ACC112 (cell line): ENCODE results near the gene RBM43.
A peak's percentile ranks its signal among the peaks of the same experiment; 100 is the strongest.
"Not testable (repeated sequence)": the region's sequence is repeated elsewhere in the genome, so short reads cannot be mapped to it uniquely, and the experiment has no call there.

ENCODE experiments used
- H2AFZ ChIP-seq: fragments of 200-600 bp; sonication (generic); one replicate; pipeline ENCODE4 v1.6.0; 2017; ENCODE audit warnings: antibody characterized with exemption, low read length; ENCODE audit not compliant: unreplicated experiment
- H3K27ac ChIP-seq: fragments of 200-600 bp; sonication (generic); 2 replicates; pipeline ENCODE4 v1.5.1; 2014; ENCODE audit warnings: low read depth, mild to moderate bottlenecking, antibody characterized with exemption, low read length, moderate library complexity
- H3K27me3 ChIP-seq: fragments of 200-600 bp; sonication (generic); 2 replicates; pipeline ENCODE4 v1.6.1; 2014; ENCODE audit warnings: mild to moderate bottlenecking, antibody characterized with exemption, low read length, moderate library complexity, mixed read lengths; ENCODE audit not compliant: insufficient read depth
- H3K36me3 ChIP-seq: fragments of 200-600 bp; sonication (generic); 2 replicates; pipeline ENCODE4 v1.6.1; 2016; ENCODE audit warnings: mild to moderate bottlenecking, antibody characterized with exemption, low read length, moderate library complexity, mixed read lengths; ENCODE audit not compliant: insufficient read depth
- H3K4me1 ChIP-seq: fragments of 200-600 bp; sonication (generic); one replicate; pipeline ENCODE4 v1.6.1; 2016; ENCODE audit warnings: low read length, mixed read lengths; ENCODE audit not compliant: insufficient read depth, unreplicated experiment, control insufficient read depth
- H3K4me3 ChIP-seq: fragments of 200-600 bp; sonication (generic); 2 replicates; pipeline ENCODE4 v1.5.1; 2014; ENCODE audit warnings: mild to moderate bottlenecking, low read depth, low read length
- H3K79me2 ChIP-seq: fragments of 200-600 bp; sonication (generic); one replicate; pipeline ENCODE4 v1.6.0; 2016; ENCODE audit warnings: low read length; ENCODE audit not compliant: control insufficient read depth, unreplicated experiment, insufficient read depth

The RBM43 gene

GRCh38 chr2:151261231-151261976, at the start of gene RBM43:
Gene RBM43 (minus strand): TSS chr2:151261863. CDS start chr2:151261727, 136 bp downstream.
- no peaks in the 10 kb centered on the region for H3K36me3 ChIP-seq
- H3K27me3 ChIP-seq, result no peaks in the 10 kb centered on the region
- peak within 1 kb of the TSS; percentile 86 for H3K27ac ChIP-seq
- peaks cover 8% of the 10 kb centered on the region for H3K4me1 ChIP-seq
- H2AFZ ChIP-seq, result peak within 1 kb of the TSS; percentile 89
- peak within 1 kb of the TSS; percentile 88 for H3K4me3 ChIP-seq
- H3K79me2 ChIP-seq, result peaks cover 9% of the 10 kb centered on the region

DNA sequence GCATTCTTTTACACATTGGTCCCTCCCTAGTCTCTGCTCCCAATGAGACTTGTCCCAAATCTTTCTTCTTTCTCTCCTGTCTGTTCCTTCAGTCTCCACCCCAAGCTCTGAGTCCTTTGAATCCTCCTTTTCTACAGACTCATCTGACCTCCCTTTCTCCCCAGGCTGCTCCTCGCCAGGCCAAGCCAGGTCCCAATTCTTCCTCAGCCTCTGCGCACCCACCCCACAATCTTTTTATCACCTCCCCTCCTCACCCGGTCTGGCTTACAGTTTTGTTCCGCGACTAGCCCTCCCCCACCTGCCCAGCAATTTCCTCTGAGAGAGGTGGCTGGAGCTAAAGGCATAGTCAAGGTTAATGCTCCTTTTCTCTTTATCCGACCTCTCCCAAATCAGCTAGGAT, 48.6 kb upstream of the RBM43 start:
- H3K4me1 ChIP-seq, result peaks cover 10% of the 10 kb centered on the region
- not testable (repeated sequence) for H3K27ac ChIP-seq, H3K27me3 ChIP-seq, H3K79me2 ChIP-seq, H3K4me3 ChIP-seq, H2AFZ ChIP-seq, H3K36me3 ChIP-seq

DNA sequence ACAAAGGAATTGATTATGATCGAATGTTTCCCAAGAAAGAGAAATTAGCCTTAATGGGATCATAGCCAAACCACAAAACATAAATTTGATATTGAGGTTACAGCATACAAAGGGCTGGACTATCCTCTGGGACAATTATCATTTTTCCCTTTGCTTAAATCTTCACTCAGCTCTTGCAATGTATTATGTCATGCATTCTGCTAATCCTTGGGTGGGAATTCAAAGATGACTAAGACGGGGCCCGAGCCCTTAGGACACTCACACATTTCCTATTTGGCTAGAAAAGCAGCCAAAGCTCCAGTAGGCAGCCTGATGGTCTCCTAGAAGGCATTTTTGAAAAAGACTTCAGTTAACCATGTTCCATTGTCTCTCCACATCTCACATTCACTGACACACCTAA, 45.0 kb upstream of the RBM43 start:
- Histone ChIP-seq H3K79me2 (no peaks in the 10 kb centered on the region), H3K27ac (no peak overlapping the region), H2AFZ (no peak overlapping the region), H3K4me1 (peaks cover 10% of the 10 kb centered on the region), H3K4me3 (no peak overlapping the region), H3K36me3 (no peaks in the 10 kb centered on the region), H3K27me3 (no peaks in the 10 kb centered on the region)

DNA sequence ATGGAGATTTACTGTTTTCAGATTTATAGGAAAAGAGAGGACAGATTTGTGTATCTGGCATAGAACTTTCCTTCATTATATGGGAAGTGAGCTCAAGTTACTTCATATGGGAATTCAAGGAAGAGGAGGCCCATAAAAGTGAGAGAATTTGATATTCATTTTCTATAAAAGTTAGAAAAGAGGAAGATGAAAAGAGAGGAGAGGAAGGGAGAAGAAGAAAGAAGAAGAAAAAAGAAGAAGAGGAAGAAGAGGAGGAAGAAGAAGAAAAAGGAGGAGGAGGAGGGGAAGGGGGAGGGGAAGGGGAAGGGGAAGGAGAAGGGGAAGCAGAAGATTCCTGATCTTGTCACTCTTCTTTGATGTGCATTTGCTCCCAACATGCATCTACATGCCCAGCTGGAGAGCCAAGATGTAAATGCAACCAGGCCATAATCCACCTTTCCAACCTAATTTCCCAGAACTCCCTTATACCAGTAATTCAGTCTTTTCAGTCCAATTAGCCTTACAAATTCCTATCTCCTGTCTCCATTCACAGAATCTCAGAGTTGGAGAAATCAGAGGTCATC, 43.5 kb upstream of the RBM43 start:
- Histone ChIP-seq H3K79me2 (no peaks in the 10 kb centered on the region), H3K27ac (no peak overlapping the region), H2AFZ (no peak overlapping the region), H3K27me3 (no peaks in the 10 kb centered on the region), H3K4me3 (no peak overlapping the region), H3K36me3 (no peaks in the 10 kb centered on the region), H3K4me1 (peaks cover 10% of the 10 kb centered on the region)

GRCh38 chr2:151302879-151303278, 41.2 kb upstream of the RBM43 start:
- no peak overlapping the region for H3K27ac ChIP-seq
- peaks cover 12% of the 10 kb centered on the region for H3K4me1 ChIP-seq
- H3K4me3 ChIP-seq, result no peak overlapping the region
- H2AFZ ChIP-seq, result no peak overlapping the region
- H3K36me3 ChIP-seq, result no peaks in the 10 kb centered on the region
- H3K79me2 ChIP-seq, result no peaks in the 10 kb centered on the region
- H3K27me3 ChIP-seq, result no peaks in the 10 kb centered on the region

GRCh38 chr2:151302404-151302803, 40.7 kb upstream of the RBM43 start:
- Histone ChIP-seq H3K36me3 (no peaks in the 10 kb centered on the region), H3K27me3 (no peaks in the 10 kb centered on the region), H3K4me3 (no peak overlapping the region), H3K4me1 (peaks cover 14% of the 10 kb centered on the region), H3K79me2 (no peaks in the 10 kb centered on the region), H2AFZ (no peak overlapping the region), H3K27ac (no peak overlapping the region)

- no peaks in the 10 kb centered on the region for H3K36me3 ChIP-seq
- no peaks in the 10 kb centered on the region for H3K27me3 ChIP-seq
- H3K27ac ChIP-seq, result no peak overlapping the region
- H3K4me3 ChIP-seq, result no peak overlapping the region
- H2AFZ ChIP-seq, result no peak overlapping the region
- no peaks in the 10 kb centered on the region for H3K79me2 ChIP-seq
- peaks cover 9% of the 10 kb centered on the region for H3K4me1 ChIP-seq
Measured at GRCh38 chr2:151299920-151300539, 38.4 kb upstream of the RBM43 start.

DNA sequence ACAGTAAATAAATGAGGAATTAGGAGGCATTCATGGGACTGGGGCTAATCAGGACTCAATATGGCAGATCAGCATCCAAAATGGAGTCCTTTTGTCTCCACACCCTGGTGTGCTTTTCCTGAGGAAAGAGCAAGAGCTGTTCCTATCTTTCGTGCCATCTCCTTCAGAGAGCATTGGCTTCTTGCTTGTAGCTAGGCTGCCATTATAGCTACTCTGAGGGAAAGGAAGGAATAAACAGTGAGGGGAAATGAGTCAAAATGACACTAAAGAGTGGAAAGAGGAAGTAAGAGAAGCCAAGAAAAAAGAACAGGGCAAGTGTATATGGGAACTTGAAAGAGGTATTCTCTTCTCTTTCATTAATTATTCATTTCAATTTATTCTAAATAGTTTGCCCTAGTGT, 36.2 kb upstream of the RBM43 start:
- peak overlapping the region; percentile 24 for H2AFZ ChIP-seq

DNA sequence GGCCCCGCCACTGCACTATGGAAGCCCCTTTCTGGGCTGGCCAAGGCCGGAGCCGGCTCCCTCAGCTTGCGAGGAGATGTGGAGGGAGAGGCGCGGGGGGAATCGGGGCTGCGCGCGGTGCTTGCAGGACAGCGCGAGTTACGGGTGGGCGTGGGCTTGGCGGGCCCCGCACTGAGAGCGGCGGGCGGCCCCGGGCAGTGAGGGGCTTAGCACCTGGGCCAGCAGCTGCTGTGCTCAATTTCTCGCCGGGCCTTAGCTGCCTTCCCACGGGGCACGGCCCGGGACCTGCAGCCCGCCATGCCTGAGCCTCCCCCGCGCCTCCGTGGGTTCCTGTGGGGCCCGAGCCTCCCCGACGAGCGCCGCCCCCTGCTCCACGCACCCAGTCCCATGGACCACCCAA, 34.3 kb upstream of the RBM43 start:
- not testable (repeated sequence) for H3K4me3 ChIP-seq, H3K4me1 ChIP-seq, H3K27me3 ChIP-seq, H2AFZ ChIP-seq, H3K36me3 ChIP-seq, H3K27ac ChIP-seq, H3K79me2 ChIP-seq

More for the DNA sequence above, 36.2 kb upstream of the RBM43 start:
- H3K27me3 ChIP-seq, result no peaks in the 10 kb centered on the region
- H3K36me3 ChIP-seq, result no peaks in the 10 kb centered on the region
- H3K4me1 ChIP-seq, result peaks cover 5% of the 10 kb centered on the region
- H3K27ac ChIP-seq, result no peak overlapping the region
- H3K79me2 ChIP-seq, result no peaks in the 10 kb centered on the region
- no peak overlapping the region for H3K4me3 ChIP-seq

DNA sequence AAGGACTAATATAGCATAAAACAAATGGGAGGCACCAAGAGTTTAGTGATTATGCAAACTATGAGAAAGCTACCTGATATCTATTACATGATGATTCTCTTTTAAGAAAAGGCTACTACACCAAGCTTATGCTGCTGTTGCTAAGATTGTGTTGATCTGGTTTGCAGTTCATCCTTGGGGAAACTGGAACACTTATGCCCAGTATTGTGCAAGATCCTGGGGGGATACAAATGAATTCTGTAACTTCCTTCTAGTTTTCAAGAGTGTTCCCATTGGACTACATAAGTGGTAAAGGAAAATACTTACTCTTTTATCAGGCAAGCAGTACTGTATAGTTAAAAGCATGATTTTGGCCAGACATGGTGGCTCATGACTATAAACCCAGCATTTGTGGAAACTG, 30.9 kb upstream of the RBM43 start:
- Histone ChIP-seq H3K4me3 (no peak overlapping the region), H2AFZ (no peak overlapping the region), H3K4me1 (peaks cover 19% of the 10 kb centered on the region), H3K36me3 (no peaks in the 10 kb centered on the region), H3K27me3 (no peaks in the 10 kb centered on the region), H3K79me2 (peaks cover 13% of the 10 kb centered on the region), H3K27ac (no peak overlapping the region)

DNA sequence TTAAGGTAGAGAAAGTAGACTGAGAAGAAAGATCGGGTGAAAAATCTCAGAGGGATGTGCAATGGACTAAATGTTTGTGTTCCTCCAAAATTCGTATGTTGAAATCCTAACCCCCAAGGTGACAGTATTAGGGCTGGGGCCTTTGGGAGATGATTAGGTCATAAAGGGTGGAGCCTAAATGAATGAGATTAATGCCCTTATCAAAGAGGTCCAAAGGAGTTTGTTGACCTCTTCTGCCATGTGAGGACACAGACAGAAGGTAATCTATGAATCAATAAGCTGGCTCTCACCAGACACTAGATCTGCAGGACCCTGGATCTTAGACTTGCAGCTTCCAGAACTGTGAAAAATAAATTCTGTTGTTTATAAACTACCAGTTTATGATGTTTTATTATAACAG, 30.5 kb upstream of the RBM43 start:
- H2AFZ ChIP-seq, result no peak overlapping the region
- no peak overlapping the region for H3K4me3 ChIP-seq
- H3K36me3 ChIP-seq, result no peaks in the 10 kb centered on the region
- H3K27me3 ChIP-seq, result no peaks in the 10 kb centered on the region
- no peak overlapping the region for H3K27ac ChIP-seq
- H3K4me1 ChIP-seq, result peaks cover 21% of the 10 kb centered on the region
- H3K79me2 ChIP-seq, result peaks cover 16% of the 10 kb centered on the region
